Ramos (cell line): ENCODE data around the gene PDK3.

Experiments
- in situ Hi-C: fragments of 300-500 bp; cut with MboI; formaldehyde crosslinking; loops from one replicate; pipeline ENCODE4 v1.14.3; 2022; ENCODE audit warnings: low sequenced_read_pairs; ENCODE audit not compliant: unreplicated experiment

Gene PDK3

DNA sequence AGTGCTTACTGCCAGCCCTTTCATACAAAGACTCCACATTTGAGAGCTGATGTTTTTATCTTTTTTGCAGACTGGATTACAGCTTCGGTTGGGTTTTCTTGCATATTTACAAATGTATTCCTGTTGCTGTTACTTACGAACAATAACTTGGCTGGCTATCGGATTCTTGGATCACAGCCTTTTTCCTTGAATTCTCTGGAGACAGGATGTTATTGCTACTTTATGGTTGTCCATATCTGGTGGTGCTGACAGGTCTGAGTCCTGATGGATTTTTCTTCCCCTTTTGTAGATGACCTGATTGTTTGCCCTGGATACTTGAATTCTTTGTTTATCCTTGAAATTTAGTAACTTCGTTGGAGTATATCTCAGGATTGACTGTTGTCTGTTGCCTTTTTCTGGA lies 77.7 kb downstream of the PDK3 start:
- in situ Hi-C loops, result no loop called here

DNA sequence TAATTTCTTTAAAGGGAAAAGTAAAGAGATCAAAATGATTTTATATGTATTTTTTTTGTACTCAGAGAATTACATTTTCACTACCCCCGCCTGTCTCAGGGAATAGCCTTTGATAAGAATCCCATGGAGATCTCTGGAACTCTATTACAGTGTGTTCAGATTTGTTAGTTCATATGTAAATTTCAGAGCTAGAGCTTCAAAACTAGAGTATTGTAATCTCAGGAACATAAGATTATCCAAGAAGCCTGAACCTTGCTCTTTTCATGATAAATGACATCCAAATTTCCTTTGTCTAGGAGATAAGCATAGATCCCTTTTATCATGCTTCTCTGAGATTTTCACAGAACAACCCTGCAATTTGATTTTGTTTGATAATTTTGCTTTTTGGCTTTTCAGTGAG lies 82.9 kb downstream of the PDK3 start:
- in situ Hi-C loops, result no loop called here

DNA sequence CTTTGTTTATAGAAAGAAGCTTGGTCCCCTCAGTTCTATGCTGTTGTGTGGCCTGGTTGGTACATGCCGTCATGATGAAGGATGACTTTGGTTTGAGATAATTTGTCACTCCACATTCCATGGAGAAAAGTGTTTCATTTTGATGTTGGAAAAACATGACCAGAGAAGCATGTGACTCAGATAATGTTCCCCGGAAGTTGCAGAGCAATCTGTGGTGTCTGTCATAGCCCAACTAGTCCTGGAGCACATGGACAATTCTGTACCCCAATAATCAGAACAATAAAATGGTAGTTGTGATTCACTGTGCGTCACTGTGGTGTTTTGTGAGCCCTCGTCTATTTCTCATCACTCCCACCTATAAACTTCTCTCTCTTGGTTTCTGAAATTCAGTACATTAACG lies 85.1 kb downstream of the PDK3 start:
- in situ Hi-C loops, result no loop called here

DNA sequence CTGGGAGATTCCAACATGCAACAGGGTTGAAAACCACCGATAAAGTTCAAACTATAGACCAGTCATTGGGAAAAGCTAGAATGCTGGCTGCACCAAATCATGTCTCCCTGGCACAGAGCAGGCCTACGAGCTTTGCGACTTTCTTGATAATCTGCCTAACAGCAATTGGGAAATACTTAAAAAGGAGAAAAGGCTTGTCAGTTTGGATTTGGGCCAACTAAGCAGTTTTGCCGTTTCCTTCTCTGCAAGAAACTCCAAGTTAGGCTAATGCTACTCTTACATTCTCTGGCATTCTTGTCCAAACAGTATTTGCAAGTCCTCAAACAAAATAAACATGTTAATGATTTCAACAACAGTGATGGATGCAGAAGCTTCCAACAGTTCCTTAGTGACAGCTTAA lies 87.9 kb downstream of the PDK3 start:
- in situ Hi-C loops, result no loop called here

DNA sequence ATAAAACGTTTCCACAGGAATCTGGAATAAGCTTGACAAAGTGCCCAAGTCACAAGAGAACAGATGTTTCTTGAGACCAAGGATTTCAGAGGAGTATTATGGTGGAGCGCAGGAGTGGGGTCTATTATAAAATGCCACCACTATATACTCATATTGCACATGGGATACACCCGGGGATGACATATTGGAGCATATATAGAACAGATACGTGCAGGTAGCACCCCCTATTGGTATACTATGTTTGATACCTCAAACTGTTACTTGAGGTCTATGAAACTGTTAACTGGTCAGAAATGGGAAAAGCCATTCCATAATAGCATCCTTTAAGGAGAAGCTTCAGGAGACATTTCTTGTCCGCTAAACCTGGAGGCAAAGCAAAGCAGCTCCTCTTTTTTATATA lies 96.0 kb downstream of the PDK3 start:
- in situ Hi-C loops, result no loop called here

DNA sequence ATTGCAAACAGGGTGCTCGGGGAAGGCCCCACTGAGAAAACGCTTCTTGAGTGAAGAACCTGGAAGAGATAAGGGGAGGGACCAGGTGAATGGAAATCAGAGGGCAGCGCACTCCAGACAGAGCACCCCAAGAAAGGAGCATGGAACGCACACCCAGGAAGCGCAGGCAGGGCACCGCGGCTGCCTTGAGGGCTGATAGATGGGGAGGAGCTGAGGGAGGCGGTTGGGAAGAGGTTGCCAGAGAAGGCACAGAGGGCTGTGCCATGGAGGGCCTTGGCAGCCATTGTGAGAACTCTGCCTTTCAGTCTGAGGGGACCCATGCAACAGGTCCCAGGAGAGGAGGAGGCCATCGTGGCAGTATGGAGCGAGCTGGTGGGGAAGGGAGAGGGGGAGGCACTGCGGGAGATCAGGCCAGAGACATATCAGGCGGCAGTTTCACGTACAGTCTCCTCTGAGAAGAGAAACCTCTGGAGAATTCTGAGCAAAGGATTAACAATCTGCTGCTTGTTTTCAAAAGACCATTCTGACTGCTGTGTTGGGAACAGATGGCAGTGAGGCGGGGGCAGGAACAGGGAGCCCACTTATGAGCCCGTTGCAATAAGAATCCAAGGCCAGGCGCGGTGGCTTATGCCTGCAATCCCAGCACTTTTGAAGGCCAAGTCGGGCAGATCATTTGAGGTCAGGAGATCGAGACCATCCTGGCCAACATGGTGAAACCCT lies 98.4 kb downstream of the PDK3 start:
- in situ Hi-C loops, result no loop called here

DNA sequence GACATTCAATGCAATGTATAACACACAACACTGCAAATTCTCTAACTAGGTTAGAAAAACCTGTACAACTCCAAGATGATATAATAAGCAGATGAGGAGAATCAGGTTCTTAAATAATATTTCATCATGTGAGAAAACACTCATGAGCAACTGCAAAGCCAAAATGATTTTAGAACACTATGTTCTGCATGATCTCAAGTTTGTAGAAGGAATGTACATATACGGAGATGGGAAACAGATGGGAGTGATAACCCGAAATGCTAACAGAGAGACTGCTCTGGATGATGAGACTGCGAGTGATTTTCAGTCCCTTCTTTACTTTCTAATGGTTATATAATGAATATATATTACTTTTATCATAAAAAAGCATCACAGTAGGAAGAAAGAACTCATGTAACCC lies 101.2 kb downstream of the PDK3 start:
- in situ Hi-C loops, result no loop called here

DNA sequence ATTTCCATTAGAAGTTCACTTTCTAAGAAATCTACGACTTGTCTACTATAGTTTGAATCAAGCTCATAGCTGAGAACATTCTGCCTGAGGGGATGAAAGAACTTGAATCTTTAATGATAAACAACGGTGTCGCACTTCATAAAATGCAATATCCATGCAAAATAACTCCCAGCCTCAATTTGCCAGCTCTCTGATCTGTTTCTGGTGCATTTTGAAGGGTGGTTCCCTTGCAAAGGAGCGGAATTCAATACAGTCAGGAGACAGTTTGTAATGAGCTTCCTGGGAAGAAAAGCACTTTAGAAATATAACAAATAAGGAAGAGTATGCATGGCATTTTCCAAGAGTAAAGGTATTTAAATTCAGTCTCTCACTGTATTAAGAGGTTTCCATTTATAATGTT lies 102.1 kb downstream of the PDK3 start:
- in situ Hi-C loops, result no loop called here

DNA sequence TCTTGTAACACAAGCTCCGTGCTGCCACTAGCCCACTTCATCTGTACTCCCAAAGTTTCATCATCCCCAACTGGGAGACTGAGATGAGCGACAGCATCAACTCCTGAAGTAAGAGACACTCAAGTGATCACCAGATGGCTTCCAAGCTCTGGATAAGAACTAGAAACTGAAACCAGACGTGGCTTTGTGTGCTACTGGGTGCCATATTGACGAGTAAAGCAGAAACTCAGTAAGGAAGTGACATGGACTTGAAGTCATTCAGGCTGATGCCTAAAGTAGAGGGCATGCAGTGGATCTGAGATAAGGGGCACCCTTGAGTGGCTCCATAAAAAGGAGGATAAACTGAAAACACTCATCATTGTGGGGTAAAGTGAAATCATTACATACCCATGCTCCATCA lies 109.7 kb downstream of the PDK3 start:
- in situ Hi-C loops, result no loop called here

DNA sequence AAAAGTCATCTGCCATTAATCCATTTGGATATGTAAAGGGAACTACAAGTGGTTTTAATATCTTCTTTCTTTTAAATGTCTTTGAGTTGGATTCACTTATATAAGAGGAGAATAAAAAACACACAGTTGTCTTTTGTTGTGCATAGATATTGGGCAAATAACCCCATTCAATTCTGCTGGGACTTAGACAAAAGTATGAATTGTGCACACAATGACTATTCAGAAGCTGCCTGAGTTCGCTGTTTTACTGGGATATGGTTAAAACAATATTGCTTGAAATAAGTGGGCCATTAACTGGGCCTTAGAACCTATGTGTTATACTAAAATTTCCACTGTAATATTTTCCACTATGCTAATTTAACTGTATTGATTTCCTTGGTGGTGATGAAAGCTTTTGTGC lies 110.4 kb downstream of the PDK3 start:
- in situ Hi-C loops, result no loop called here

DNA sequence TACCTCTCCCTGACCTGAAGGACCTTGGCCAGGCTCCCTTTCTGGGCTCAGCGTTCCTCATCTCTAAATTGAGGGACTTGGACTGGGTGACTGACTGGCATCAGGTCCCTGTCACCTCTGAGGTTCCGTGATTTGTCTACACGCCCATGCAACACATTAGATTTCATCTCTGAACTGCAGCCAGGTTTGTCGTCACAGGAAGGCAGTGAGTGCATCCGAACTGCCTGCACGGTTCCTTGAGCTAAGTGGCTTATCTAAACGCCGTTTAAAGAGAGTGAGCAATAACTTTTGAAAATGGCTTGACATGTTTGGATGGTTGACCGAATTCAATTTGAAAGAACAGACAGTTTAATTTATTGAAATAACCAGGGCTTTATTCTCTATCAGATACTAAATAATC lies 112.0 kb downstream of the PDK3 start:
- in situ Hi-C loops, result no loop called here
